Mesenchymal stem cell (in vitro differentiated cells and primary cell): Measurements from ENCODE around the gene ANKRD50.

Experiments used
- DNase-seq: peaks from one replicate; pipeline ENCODE4 v3.0.0-alpha.2; 2013
- H2AFZ ChIP-seq: one replicate; pipeline ENCODE4 v1.6.1; 2013; ENCODE audit warnings: low read depth, mild to moderate bottlenecking, control low read depth, inconsistent platforms, low read length, moderate library complexity
- H2AK5ac ChIP-seq: 2 replicates; pipeline ENCODE4 v1.6.1; 2013; ENCODE audit warnings: low read length, moderate library complexity, mild to moderate bottlenecking, inconsistent platforms; ENCODE audit not compliant: severe bottlenecking
- H2BK120ac ChIP-seq: one replicate; pipeline ENCODE4 v1.6.1; 2013; ENCODE audit warnings: low read depth, mild to moderate bottlenecking, inconsistent platforms, low read length, moderate library complexity
- H2BK12ac ChIP-seq, 2 experiments: one replicate each; pipeline ENCODE4 v1.6.1; 2013; ENCODE audit warnings: inconsistent platforms in 2 of 2, low read length in 2 of 2, mild to moderate bottlenecking in 2 of 2, moderate library complexity in 2 of 2, control low read depth in 1 of 2
- H2BK15ac ChIP-seq: one replicate; pipeline ENCODE4 v1.6.1; 2013; ENCODE audit warnings: mild to moderate bottlenecking, low read depth, inconsistent platforms; ENCODE audit not compliant: poor library complexity, severe bottlenecking
- H2BK5ac ChIP-seq: 2 replicates; pipeline ENCODE4 v1.6.1; 2013; ENCODE audit warnings: low read depth, mild to moderate bottlenecking, low read length, control low read depth, inconsistent platforms; ENCODE audit not compliant: poor library complexity, severe bottlenecking
- H3K14ac ChIP-seq, 2 experiments: one replicate each; pipeline ENCODE4 v1.6.1; 2013; ENCODE audit warnings: inconsistent platforms in 2 of 2, low read length in 2 of 2, control low read depth in 1 of 2, mild to moderate bottlenecking in 1 of 2, moderate library complexity in 1 of 2
- H3K18ac ChIP-seq, 2 experiments: one replicate each; pipeline ENCODE4 v1.6.1; 2013; ENCODE audit warnings: inconsistent platforms in 2 of 2, low read length in 2 of 2, control low read depth in 1 of 2, low read depth in 1 of 2, mild to moderate bottlenecking in 1 of 2
- H3K23ac ChIP-seq, 2 experiments: one replicate each; pipeline ENCODE4 v1.6.1; 2013; ENCODE audit warnings: inconsistent platforms in 2 of 2, low read length in 2 of 2, mild to moderate bottlenecking in 2 of 2, moderate library complexity in 2 of 2, control low read depth in 1 of 2
- H3K27ac ChIP-seq: 2 replicates; pipeline ENCODE4 v1.5.1; 2013; ENCODE audit warnings: mild to moderate bottlenecking, moderate library complexity, low read length, control low read depth, inconsistent platforms; ENCODE audit not compliant: poor library complexity, severe bottlenecking
- H3K27me3 ChIP-seq, 2 experiments: 2 replicates each; pipeline versions ENCODE4 v1.6.1 to v1.7.0; 2013; ENCODE audit warnings: low read length in 2 of 2, mild to moderate bottlenecking in 2 of 2, moderate library complexity in 2 of 2, control low read depth in 1 of 2, inconsistent platforms in 1 of 2; ENCODE audit not compliant: control insufficient read depth in 1 of 2, insufficient read depth in 1 of 2
- H3K36me3 ChIP-seq, 2 experiments: 2 replicates each; pipeline versions ENCODE4 v1.6.1 to v1.7.0; 2013; ENCODE audit warnings: low read length in 2 of 2, control low read depth in 1 of 2, inconsistent platforms in 1 of 2, low read depth in 1 of 2, mild to moderate bottlenecking in 1 of 2; ENCODE audit not compliant: insufficient read depth in 2 of 2, control insufficient read depth in 1 of 2
- H3K4ac ChIP-seq, 2 experiments: one replicate each; pipeline ENCODE4 v1.6.1; 2013; ENCODE audit warnings: inconsistent platforms in 2 of 2, low read length in 2 of 2, mild to moderate bottlenecking in 2 of 2, moderate library complexity in 2 of 2, control low read depth in 1 of 2, low read depth in 1 of 2
- H3K4me1 ChIP-seq: 2 replicates; pipeline ENCODE4 v1.6.1; 2013; ENCODE audit warnings: low read depth, low read length, control low read depth; ENCODE audit not compliant: control insufficient read depth, insufficient read depth
- H3K4me2 ChIP-seq: 2 replicates; pipeline ENCODE4 v1.6.1; 2013; ENCODE audit warnings: low read length, mild to moderate bottlenecking, inconsistent platforms; ENCODE audit not compliant: poor library complexity, severe bottlenecking
- H3K4me3 ChIP-seq, 2 experiments: 2 replicates each; pipeline versions ENCODE4 v1.5.1 to v1.7.0; 2013; ENCODE audit warnings: low read length in 2 of 2, mild to moderate bottlenecking in 2 of 2, control low read depth in 1 of 2, low read depth in 1 of 2; ENCODE audit not compliant: insufficient read depth in 1 of 2
- H3K79me1 ChIP-seq: replicated peaks from 2 replicates; pipeline ENCODE4 v1.6.1; 2013; ENCODE audit warnings: mild to moderate bottlenecking, control low read depth, low read length, inconsistent platforms; ENCODE audit not compliant: poor library complexity, severe bottlenecking
- H3K9ac ChIP-seq: 2 replicates; pipeline ENCODE4 v1.7.0; 2013; ENCODE audit warnings: mild to moderate bottlenecking, low read length, moderate library complexity
- H3K9me3 ChIP-seq: 2 replicates; pipeline ENCODE4 v1.7.0; 2013; ENCODE audit warnings: mild to moderate bottlenecking, low read length; ENCODE audit not compliant: control insufficient read depth
- H4K8ac ChIP-seq: one replicate; pipeline ENCODE4 v1.6.1; 2013; ENCODE audit warnings: inconsistent platforms, mild to moderate bottlenecking, low read length, moderate library complexity
- H4K91ac ChIP-seq: one replicate; pipeline ENCODE4 v1.6.1; 2013; ENCODE audit warnings: mild to moderate bottlenecking, low read length, inconsistent platforms
- WGBS: methylation state at CpG from one replicate; pipeline ENCODE4 v1.1.7; 2013; ENCODE audit warnings: mixed read lengths; 5-methylcytosine and 5-hydroxymethylcytosine counted together

The ANKRD50 gene

DNA sequence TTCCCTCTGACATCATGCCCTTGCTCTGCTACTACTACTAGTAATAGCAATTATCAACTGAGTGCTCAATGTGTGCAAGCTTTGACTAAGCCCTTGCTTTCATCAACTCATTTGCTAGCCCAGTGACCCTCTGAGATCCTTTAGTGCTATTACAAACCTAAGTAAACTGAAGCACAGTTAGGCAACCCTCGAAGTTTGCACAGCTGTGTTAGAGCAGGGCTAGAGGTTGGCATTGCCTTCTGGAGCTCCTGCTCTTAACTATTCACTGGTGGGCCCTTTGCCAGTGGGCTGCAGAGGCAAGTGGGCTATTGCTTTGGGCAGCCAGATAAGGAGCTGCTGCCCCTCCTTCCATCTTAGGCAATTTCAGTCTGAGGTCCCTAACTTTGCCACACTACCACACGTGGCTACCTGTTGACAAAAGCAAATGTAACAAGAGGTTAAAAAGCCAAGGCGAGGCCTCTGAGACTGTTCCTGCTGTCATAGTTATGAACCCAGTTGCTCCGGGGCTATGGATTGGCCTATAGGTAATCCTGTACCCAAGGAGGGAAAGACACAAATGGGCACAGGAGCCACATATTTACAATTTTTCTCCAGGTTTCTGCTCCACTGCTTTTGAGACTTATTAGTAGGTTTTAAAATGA, 41.5 kb upstream of the ANKRD50 start:
- no peaks in the 10 kb centered on the region for H3K36me3 ChIP-seq

DNA sequence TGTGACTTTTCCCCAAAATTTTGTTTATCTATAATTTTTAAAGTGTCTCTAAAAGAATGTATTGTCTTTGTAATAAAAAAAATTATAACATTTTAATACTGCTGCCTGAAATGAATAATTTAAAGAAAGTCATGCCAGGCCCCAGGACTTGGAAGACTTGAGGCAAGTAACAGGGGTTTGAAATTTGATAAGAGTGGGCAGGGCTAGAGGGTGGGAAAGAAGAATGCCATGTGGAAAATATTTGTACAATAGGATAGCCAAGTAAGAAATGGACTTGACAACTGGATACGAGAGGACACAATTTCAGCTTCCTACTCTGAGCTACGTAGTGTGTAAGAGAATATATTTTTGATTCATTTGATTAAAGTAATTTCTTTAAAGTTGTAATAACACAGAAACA, 36.9 kb upstream of the ANKRD50 start:
- Histone ChIP-seq H3K4me1 (no peaks in the 10 kb centered on the region), H3K9ac (no peak overlapping the region), H3K4me2 (no peak overlapping the region), H2AFZ (no peak overlapping the region), H3K4ac (no peak overlapping the region), H3K27ac (no peak overlapping the region), H2AK5ac (no peak overlapping the region), H2BK15ac (no peak overlapping the region), H3K14ac (no peak overlapping the region), H3K27me3 (no peaks in the 10 kb centered on the region), H3K23ac (no peak overlapping the region), H3K36me3 (no peaks in the 10 kb centered on the region), H2BK5ac (no peak overlapping the region), H4K8ac (no peak overlapping the region), H4K91ac (no peak overlapping the region), H3K9me3 (no peaks in the 10 kb centered on the region), H2BK120ac (no peak overlapping the region), H3K79me1 (no peaks in the 10 kb centered on the region), H3K18ac (no peak overlapping the region), H3K4me3 (no peak overlapping the region), H2BK12ac (no peak overlapping the region)
- no peak for DNase-seq
- WGBS: no CpG with 5 or more reads among the region's 2 CpGs

More for the DNA sequence above, 41.5 kb upstream of the ANKRD50 start:
- Histone ChIP-seq H2BK120ac (no peak overlapping the region), H3K9ac (no peak overlapping the region), H3K18ac (no peak overlapping the region), H4K91ac (no peak overlapping the region), H2BK5ac (no peak overlapping the region), H2BK12ac (no peak overlapping the region), H3K4ac (no peak overlapping the region), H3K14ac (no peak overlapping the region), H4K8ac (no peak overlapping the region), H3K27me3 (no peaks in the 10 kb centered on the region), H3K79me1 (no peaks in the 10 kb centered on the region), H3K4me2 (no peak overlapping the region), H3K27ac (no peak overlapping the region), H3K4me1 (no peaks in the 10 kb centered on the region), H3K23ac (no peak overlapping the region), H3K9me3 (no peaks in the 10 kb centered on the region), H2AFZ (no peak overlapping the region), H3K4me3 (no peak overlapping the region), H2BK15ac (no peak overlapping the region), H2AK5ac (no peak overlapping the region)
- no peak for DNase-seq
- WGBS: 84% methylated on average over 4 of the region's 4 CpGs

DNA sequence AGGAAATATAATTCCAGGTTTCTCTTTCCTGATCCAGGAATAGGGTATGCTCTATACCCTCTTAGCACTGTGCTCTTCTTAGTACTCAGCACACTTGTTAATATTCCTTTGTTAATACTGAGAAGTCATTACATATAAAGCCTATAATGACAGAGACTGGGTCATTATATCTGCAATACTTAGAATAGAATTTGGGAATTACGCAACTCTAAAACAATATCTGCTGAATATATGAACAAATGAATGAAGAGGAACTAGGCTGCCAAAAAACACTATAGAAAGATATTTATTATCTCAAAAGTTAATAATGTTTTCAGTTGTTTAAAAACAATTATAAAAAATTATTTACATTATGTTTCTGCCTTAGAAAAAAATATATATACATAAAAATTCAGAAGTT, 36.4 kb upstream of the ANKRD50 start:
- H3K4me2 ChIP-seq: no peak overlapping the region
- no peak overlapping the region for H2BK12ac ChIP-seq
- no CpG with 5 or more reads among the region's 1 CpG for WGBS
- no peak overlapping the region for H3K4me3 ChIP-seq
- H4K91ac ChIP-seq: no peak overlapping the region
- no peak overlapping the region for H3K4ac ChIP-seq
- H4K8ac ChIP-seq: no peak overlapping the region
- H2AK5ac ChIP-seq: no peak overlapping the region
- H3K23ac ChIP-seq: no peak overlapping the region
- no peaks in the 10 kb centered on the region for H3K79me1 ChIP-seq
- H2AFZ ChIP-seq: no peak overlapping the region
- H3K27ac ChIP-seq: no peak overlapping the region
- H3K9ac ChIP-seq: no peak overlapping the region
- no peak for DNase-seq
- no peak overlapping the region for H2BK15ac ChIP-seq
- H2BK120ac ChIP-seq: no peak overlapping the region
- no peaks in the 10 kb centered on the region for H3K9me3 ChIP-seq
- no peaks in the 10 kb centered on the region for H3K36me3 ChIP-seq
- H3K18ac ChIP-seq: no peak overlapping the region
- H3K27me3 ChIP-seq: no peaks in the 10 kb centered on the region
- H3K14ac ChIP-seq: no peak overlapping the region
- H2BK5ac ChIP-seq: no peak overlapping the region
- H3K4me1 ChIP-seq: no peaks in the 10 kb centered on the region

DNA sequence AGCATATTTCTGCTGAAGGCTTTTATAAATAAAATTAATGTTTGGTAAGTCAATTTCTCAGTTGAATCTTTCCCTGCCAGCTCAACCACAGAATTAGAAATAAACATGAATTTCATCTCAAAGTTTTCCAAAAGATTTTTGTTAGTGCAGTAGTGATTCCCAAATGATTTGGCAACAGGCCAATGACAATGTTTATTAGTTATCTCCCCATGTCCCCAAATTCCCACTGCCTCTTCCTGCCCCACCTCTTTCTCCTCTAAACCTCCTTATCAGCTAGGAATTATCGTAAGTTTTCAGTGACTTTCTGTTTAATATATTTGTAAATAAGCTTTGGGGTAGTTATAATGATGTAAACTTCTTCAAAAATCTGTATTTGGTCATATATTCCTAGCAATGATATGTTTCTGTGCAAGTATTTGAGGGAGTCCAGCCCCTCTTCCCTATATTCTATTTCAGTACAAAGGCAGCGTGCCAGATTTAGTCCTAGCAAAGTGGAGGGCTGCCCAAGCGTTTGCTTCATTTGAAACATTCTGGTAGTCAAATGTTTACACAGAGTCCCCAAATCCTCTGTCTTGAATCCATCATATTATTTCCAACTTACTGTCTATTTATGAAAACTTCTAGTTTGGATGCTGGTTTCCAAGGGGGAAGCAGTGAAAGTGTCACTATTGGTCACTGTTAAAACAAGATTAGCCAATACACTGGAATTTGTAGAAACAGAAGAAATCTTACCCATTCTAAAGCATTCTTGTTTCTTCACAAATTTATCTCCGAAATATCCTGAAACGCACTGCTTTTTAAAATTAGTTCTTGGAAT, 33.7 kb upstream of the ANKRD50 start:
- no peak overlapping the region for H4K91ac ChIP-seq
- H3K14ac ChIP-seq: no peak overlapping the region
- peak overlapping the region in 1 of 2 experiments; percentile 42 for H3K4me3 ChIP-seq
- no peak overlapping the region for H2BK15ac ChIP-seq
- 99% methylated on average over 4 of the region's 5 CpGs for WGBS
- no peaks in the 10 kb centered on the region for H3K79me1 ChIP-seq
- H2BK12ac ChIP-seq: no peak overlapping the region
- H3K4me1 ChIP-seq: no peaks in the 10 kb centered on the region
- H2AFZ ChIP-seq: no peak overlapping the region
- peak overlapping the region; percentile 27 for H3K9ac ChIP-seq
- no peak overlapping the region for H2BK120ac ChIP-seq
- H3K4me2 ChIP-seq: no peak overlapping the region
- no peaks in the 10 kb centered on the region for H3K9me3 ChIP-seq
- no peak overlapping the region for H3K23ac ChIP-seq
- peak; percentile 10 for DNase-seq
- H3K18ac ChIP-seq: no peak overlapping the region
- no peak overlapping the region for H4K8ac ChIP-seq
- no peaks in the 10 kb centered on the region for H3K27me3 ChIP-seq
- H2AK5ac ChIP-seq: no peak overlapping the region
- no peaks in the 10 kb centered on the region for H3K36me3 ChIP-seq
- no peak overlapping the region for H2BK5ac ChIP-seq
- no peak overlapping the region for H3K27ac ChIP-seq
- H3K4ac ChIP-seq: no peak overlapping the region
